Panc1 (cell line): Measurements from ENCODE around the gene BCO2. TPM values are rescaled to one million over a fixed set of nuclear protein-coding genes. Genes with fewer than 3 reads are reported as not detected.

Experiments used
- ATAC-seq: fragments of 200-7000 bp; cut with Tn5 transposase; 2 replicates; pipeline ENCODE4 v1.9.1; 2020; ENCODE audit warnings: mild to moderate bottlenecking, moderate library complexity
- BruUV-seq: library from RNA; stranded (reverse); fragments of 400-500 nt; replicated peaks from 2 replicates; lab custom pipeline; 2021; lab: Mats Ljungman, UMichigan
- CTCF ChIA-PET: fragments of 300-600 bp; sonication (Branson Sonifier 250); formaldehyde crosslinking; loops from one replicate; lab custom pipeline; 2022; ENCODE audit warnings: antibody characterized with exemption; lab: Charles Lee
- POLR2A ChIA-PET: fragments of 300-600 bp; sonication (Branson Sonifier 250); formaldehyde crosslinking; loops from one replicate; lab custom pipeline; 2022; ENCODE audit warnings: antibody characterized with exemption; lab: Charles Lee
- DNase-seq: peaks from one replicate; pipeline ENCODE4 v3.0.0-alpha.2; 2010; ENCODE audit warnings: low read depth, low spot score
- H3K27ac ChIP-seq: 2 replicates; pipeline ENCODE4 v1.5.1; 2011; ENCODE audit warnings: mild to moderate bottlenecking, low read length, inconsistent platforms
- H3K27me3 ChIP-seq: fragments of 200-500 bp; sonication (Bioruptor generic); 2 replicates; pipeline ENCODE4 v1.6.0; 2014; ENCODE audit warnings: low read length, inconsistent platforms; ENCODE audit not compliant: control insufficient read depth, insufficient read depth
- H3K36me3 ChIP-seq: fragments of 200-500 bp; sonication (Bioruptor generic); 2 replicates; pipeline ENCODE4 v1.5.1; 2014; ENCODE audit warnings: inconsistent platforms, mild to moderate bottlenecking, low read length, moderate library complexity; ENCODE audit not compliant: control insufficient read depth, insufficient read depth
- H3K4me1 ChIP-seq: 2 replicates; pipeline ENCODE4 v1.5.1; 2011; ENCODE audit warnings: inconsistent platforms, mild to moderate bottlenecking, low read length, moderate library complexity; ENCODE audit not compliant: control insufficient read depth, insufficient read depth
- H3K4me3 ChIP-seq, 2 experiments: 2 replicates each; pipeline ENCODE4 v1.5.1; 2011 to 2012; ENCODE audit warnings: low read depth in 2 of 2, low read length in 2 of 2, mild to moderate bottlenecking in 2 of 2, inconsistent platforms in 1 of 2, moderate library complexity in 1 of 2
- H3K9me3 ChIP-seq: fragments of 200-500 bp; sonication (Bioruptor generic); 2 replicates; pipeline ENCODE4 v1.5.1; 2014; ENCODE audit warnings: low read depth, mild to moderate bottlenecking, inconsistent platforms, low read length, moderate library complexity; ENCODE audit not compliant: control insufficient read depth, insufficient read depth
- POLR2AphosphoS5 ChIP-seq: IDR thresholded peaks from 2 replicates; pipeline ENCODE4 v1.6.1; 2012; ENCODE audit warnings: mild to moderate bottlenecking, low read depth, low read length, moderate library complexity
- SIN3A ChIP-seq: IDR thresholded peaks from 2 replicates; pipeline ENCODE4 v1.6.1; 2012; ENCODE audit warnings: low read depth, mild to moderate bottlenecking, low read length, moderate library complexity, borderline replicate concordance; ENCODE audit not compliant: insufficient read depth
- TCF7L2 ChIP-seq: IDR thresholded peaks from 2 replicates; pipeline ENCODE4 v1.6.1; 2011; ENCODE audit warnings: mild to moderate bottlenecking, low read depth, low read length, inconsistent platforms
- in situ Hi-C: cut with HindIII; loops from 2 replicates; pipeline ENCODE4 v1.10.0; 2016; ENCODE audit warnings: low sequenced_read_pairs, low pct_unique_long_range_greater_than_20kb
- intact Hi-C: fragments of 100-400 bp; cut with micrococcal nuclease; formaldehyde crosslinking; loops from one replicate; pipeline ENCODE4 v1.10.0; 2022; ENCODE audit not compliant: unreplicated experiment
- total RNA-seq: library from RNA; stranded (reverse); gene quantifications from one replicate; pipeline ENCODE4 v1.2.1, GENCODE V29; 2021; ENCODE audit not compliant: unreplicated experiment
- TF ChIP-seq, protein P1 (sequence below), 2 experiments: IDR thresholded peaks; 2 replicates each; pipeline ENCODE4 v1.6.1; 2011 to 2012; ENCODE audit warnings: low read depth in 2 of 2, control low read depth in 1 of 2, low read length in 1 of 2, mild to moderate bottlenecking in 1 of 2, moderate library complexity in 1 of 2; ENCODE audit not compliant: insufficient read depth in 1 of 2
- TF ChIP-seq, protein P2 (sequence below): fragments of 450-650 bp; IDR thresholded peaks from 2 replicates; pipeline ENCODE4 v1.5.1; 2017; ENCODE audit warnings: mild to moderate bottlenecking

Gene BCO2
- total RNA-seq, 1 experiment from 2014 or later, result 2.5 TPM

DNA sequence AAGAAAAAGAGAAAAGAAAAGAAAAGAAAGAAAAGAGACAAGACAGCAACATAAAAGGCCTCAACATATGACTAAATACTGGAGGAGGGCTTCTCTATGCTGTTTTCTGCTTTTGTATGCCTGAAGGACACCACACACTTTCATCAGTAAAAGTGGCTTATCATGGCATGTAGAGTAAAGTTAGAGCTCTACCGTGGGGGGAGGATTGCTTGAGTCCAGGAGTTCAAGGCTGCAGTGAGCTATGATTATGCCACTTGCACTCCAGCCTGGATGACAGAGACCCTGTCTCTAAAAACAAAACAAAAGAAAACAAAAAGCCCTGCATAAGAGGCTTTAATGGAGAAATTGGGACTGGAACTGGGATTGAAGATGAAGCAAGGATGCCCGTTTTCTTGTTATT is 56.6 kb downstream of the BCO2 start:
- TF ChIP-seq TCF7L2, result no peak
- TF ChIP-seq, protein P1, sequence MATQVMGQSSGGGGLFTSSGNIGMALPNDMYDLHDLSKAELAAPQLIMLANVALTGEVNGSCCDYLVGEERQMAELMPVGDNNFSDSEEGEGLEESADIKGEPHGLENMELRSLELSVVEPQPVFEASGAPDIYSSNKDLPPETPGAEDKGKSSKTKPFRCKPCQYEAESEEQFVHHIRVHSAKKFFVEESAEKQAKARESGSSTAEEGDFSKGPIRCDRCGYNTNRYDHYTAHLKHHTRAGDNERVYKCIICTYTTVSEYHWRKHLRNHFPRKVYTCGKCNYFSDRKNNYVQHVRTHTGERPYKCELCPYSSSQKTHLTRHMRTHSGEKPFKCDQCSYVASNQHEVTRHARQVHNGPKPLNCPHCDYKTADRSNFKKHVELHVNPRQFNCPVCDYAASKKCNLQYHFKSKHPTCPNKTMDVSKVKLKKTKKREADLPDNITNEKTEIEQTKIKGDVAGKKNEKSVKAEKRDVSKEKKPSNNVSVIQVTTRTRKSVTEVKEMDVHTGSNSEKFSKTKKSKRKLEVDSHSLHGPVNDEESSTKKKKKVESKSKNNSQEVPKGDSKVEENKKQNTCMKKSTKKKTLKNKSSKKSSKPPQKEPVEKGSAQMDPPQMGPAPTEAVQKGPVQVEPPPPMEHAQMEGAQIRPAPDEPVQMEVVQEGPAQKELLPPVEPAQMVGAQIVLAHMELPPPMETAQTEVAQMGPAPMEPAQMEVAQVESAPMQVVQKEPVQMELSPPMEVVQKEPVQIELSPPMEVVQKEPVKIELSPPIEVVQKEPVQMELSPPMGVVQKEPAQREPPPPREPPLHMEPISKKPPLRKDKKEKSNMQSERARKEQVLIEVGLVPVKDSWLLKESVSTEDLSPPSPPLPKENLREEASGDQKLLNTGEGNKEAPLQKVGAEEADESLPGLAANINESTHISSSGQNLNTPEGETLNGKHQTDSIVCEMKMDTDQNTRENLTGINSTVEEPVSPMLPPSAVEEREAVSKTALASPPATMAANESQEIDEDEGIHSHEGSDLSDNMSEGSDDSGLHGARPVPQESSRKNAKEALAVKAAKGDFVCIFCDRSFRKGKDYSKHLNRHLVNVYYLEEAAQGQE (IDR thresholded peaks at IDR 0.05; ENCODE audit: insufficient read depth in 1 of 2, low read depth in 2 of 2, low read length in 1 of 2), result no peak
- no peak for TF ChIP-seq SIN3A
- TF ChIP-seq, protein P2, sequence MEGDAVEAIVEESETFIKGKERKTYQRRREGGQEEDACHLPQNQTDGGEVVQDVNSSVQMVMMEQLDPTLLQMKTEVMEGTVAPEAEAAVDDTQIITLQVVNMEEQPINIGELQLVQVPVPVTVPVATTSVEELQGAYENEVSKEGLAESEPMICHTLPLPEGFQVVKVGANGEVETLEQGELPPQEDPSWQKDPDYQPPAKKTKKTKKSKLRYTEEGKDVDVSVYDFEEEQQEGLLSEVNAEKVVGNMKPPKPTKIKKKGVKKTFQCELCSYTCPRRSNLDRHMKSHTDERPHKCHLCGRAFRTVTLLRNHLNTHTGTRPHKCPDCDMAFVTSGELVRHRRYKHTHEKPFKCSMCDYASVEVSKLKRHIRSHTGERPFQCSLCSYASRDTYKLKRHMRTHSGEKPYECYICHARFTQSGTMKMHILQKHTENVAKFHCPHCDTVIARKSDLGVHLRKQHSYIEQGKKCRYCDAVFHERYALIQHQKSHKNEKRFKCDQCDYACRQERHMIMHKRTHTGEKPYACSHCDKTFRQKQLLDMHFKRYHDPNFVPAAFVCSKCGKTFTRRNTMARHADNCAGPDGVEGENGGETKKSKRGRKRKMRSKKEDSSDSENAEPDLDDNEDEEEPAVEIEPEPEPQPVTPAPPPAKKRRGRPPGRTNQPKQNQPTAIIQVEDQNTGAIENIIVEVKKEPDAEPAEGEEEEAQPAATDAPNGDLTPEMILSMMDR, result no peak
- TF ChIP-seq POLR2AphosphoS5, result no peak
- H3K36me3 ChIP-seq, result peaks cover 19% of the 10 kb centered on the region
- no peak overlapping the region for H3K27ac ChIP-seq
- H3K4me3 ChIP-seq, result no peak overlapping the region
- H3K4me1 ChIP-seq, result peaks cover 5% of the 10 kb centered on the region
- intact Hi-C loops, result no loop called here
- no peak for ATAC-seq
- CTCF ChIA-PET, result no interaction called here
- no peak for DNase-seq
- in situ Hi-C loops, result no loop called here
- H3K9me3 ChIP-seq, result no peaks in the 10 kb centered on the region
- no peaks in the 10 kb centered on the region for H3K27me3 ChIP-seq
- BruUV-seq, result no TSS peak
- POLR2A ChIA-PET, result no interaction called here

DNA sequence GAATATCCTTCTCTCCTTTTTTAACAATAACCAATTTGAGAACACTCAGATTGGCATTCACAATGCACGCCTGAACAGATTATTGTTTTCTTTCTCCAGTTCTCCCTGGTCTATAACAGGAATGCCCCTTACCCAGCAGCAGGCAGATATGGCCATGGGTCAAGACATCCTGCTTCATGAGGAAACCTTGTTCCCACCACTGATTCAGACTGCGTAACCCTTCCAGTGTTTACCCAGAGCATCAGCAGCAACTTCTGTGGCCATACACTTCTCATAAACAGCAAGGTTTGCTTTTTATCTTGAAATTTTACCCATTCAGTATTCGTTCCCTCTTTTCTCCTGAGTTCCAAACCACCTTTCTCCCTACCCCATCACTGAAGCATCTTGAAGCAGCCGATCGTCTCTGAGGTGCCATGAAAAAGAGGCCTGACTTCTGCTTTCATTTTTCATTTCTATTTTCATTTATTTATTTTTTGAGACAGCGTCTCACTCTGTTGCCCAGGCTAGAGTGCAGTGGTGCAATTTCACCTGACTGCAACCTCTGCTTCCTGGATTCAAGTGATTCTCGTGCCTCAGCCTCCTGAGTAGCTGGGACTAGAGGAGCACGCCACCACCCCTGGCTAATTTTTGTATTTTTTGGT is 60.6 kb downstream of the BCO2 start:
- DNase-seq (no peak), ATAC-seq (no peak)
- no TSS peak for BruUV-seq
- Histone ChIP-seq H3K9me3 (no peaks in the 10 kb centered on the region), H3K27me3 (no peaks in the 10 kb centered on the region), H3K4me3 (no peak overlapping the region), H3K4me1 (peaks cover 3% of the 10 kb centered on the region), H3K27ac (no peak overlapping the region), H3K36me3 (peaks cover 17% of the 10 kb centered on the region)
- CTCF ChIA-PET, result no interaction called here
- in situ Hi-C loops, result no loop called here
- POLR2A ChIA-PET, result no interaction called here
- TF ChIP-seq, protein P1 (IDR thresholded peaks at IDR 0.05; ENCODE audit: insufficient read depth in 1 of 2, low read depth in 2 of 2, low read length in 1 of 2), result no peak
- TF ChIP-seq TCF7L2 (no peak), POLR2AphosphoS5 (no peak), SIN3A (no peak)
- TF ChIP-seq, protein P2, result no peak
- intact Hi-C loops, result no loop called here
